Thoracic aorta (tissue), 2 donors: ENCODE data around the gene MED15. TPM values are rescaled to one million over a fixed set of nuclear protein-coding genes. Genes with fewer than 3 reads are reported as not detected.

ENCODE experiments used
- ATAC-seq: fragments of 150-250 bp; one replicate; pipeline ENCODE4 v1.8.0; 2017; ENCODE audit warnings: low read depth; ENCODE audit not compliant: insufficient number of reproducible peaks, low FRiP score
- DNase-seq: peaks from one replicate; pipeline ENCODE4 v3.0.0-alpha.2; 2020; ENCODE audit warnings: low spot score
- H3K27ac ChIP-seq, 2 donors: fragments of 200-600 bp; sonication (generic); 1 replicate in 1 of 2; 2 replicates in 1 of 2; pipeline ENCODE4 v1.5.1; 2016; ENCODE audit warnings: mild to moderate bottlenecking in 2 of 2, moderate library complexity in 2 of 2
- H3K27me3 ChIP-seq: fragments of 200-600 bp; sonication (generic); replicated peaks from 2 replicates; pipeline ENCODE4 v1.6.0; 2016; ENCODE audit warnings: mild to moderate bottlenecking; ENCODE audit not compliant: insufficient read depth
- H3K36me3 ChIP-seq: fragments of 200-600 bp; sonication (generic); one replicate; pipeline ENCODE4 v1.5.1; 2016
- H3K4me1 ChIP-seq, 2 donors: fragments of 200-600 bp; sonication (generic); 1 replicate in 1 of 2; 2 replicates in 1 of 2; pipeline versions ENCODE4 v1.5.1 to v1.6.0; 2016; ENCODE audit warnings: low read depth in 2 of 2, mild to moderate bottlenecking in 1 of 2; ENCODE audit not compliant: control insufficient read depth in 1 of 2
- H3K4me3 ChIP-seq: fragments of 200-600 bp; sonication (generic); 2 replicates; pipeline ENCODE4 v1.5.1; 2016; ENCODE audit warnings: mild to moderate bottlenecking
- H3K9me3 ChIP-seq: fragments of 200-600 bp; sonication (generic); 2 replicates; pipeline ENCODE4 v1.5.1; 2016
- total RNA-seq, 2 donors: library from RNA; depleted of rRNA; stranded (reverse); fragments of >200 nt; gene quantifications; one replicate each; pipeline versions ENCODE4 v1.1.0 to v1.2.3, GENCODE V29; 2016
- TF ChIP-seq, protein P1 (sequence below): fragments of 200-600 bp; sonication (generic); IDR thresholded peaks from one replicate; pipeline ENCODE4 v1.5.1; 2019; ENCODE audit warnings: antibody characterized with exemption

The MED15 gene
- total RNA-seq, 2 donors from 2014 or later = 78.9 to 98.6 TPM

DNA sequence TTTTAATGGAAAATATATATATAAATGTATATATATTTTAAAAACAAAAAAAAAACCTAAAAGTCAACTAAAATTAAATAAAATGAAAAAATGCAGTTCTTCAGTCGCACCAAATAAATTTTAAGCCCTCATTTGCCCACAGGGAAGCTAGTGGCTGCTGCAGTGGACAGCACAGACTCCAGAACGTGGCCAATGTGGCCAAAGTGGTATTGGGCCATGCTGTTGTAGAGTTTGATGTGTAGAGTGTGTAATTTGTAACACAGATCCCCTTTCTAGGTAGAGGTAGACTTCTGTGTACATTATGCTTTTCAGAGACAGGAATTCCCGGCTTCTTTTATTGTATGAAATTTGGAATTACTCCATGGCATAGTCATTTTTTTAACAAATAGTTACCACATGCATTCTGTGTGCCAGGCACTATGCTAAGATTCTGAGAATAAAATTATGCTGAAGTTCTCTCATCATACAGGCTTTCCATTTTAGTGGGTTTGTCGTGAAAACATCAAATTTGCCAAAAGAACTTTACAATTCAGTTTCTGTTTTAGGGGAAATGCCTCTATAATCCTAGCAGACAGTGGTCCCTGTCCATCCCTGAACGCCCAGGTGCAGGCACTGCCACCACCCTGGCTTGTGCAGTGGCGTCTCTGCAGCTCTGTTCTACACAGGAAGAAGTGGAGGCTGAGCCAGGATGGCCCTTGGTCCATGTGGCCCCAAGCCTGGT is 68.5 kb downstream of the MED15 start:
- ATAC-seq = no peak
- H3K27ac ChIP-seq = no peak overlapping the region
- peaks cover 8 to 22% of the 10 kb centered on the region in 2 donors for H3K4me1 ChIP-seq
- no peaks in the 10 kb centered on the region for H3K27me3 ChIP-seq
- H3K9me3 ChIP-seq = no peaks in the 10 kb centered on the region
- H3K4me3 ChIP-seq = no peak overlapping the region
- no peak for DNase-seq
- H3K36me3 ChIP-seq = peaks cover 41% of the 10 kb centered on the region
- TF ChIP-seq, protein P1, sequence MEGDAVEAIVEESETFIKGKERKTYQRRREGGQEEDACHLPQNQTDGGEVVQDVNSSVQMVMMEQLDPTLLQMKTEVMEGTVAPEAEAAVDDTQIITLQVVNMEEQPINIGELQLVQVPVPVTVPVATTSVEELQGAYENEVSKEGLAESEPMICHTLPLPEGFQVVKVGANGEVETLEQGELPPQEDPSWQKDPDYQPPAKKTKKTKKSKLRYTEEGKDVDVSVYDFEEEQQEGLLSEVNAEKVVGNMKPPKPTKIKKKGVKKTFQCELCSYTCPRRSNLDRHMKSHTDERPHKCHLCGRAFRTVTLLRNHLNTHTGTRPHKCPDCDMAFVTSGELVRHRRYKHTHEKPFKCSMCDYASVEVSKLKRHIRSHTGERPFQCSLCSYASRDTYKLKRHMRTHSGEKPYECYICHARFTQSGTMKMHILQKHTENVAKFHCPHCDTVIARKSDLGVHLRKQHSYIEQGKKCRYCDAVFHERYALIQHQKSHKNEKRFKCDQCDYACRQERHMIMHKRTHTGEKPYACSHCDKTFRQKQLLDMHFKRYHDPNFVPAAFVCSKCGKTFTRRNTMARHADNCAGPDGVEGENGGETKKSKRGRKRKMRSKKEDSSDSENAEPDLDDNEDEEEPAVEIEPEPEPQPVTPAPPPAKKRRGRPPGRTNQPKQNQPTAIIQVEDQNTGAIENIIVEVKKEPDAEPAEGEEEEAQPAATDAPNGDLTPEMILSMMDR = no peak

DNA sequence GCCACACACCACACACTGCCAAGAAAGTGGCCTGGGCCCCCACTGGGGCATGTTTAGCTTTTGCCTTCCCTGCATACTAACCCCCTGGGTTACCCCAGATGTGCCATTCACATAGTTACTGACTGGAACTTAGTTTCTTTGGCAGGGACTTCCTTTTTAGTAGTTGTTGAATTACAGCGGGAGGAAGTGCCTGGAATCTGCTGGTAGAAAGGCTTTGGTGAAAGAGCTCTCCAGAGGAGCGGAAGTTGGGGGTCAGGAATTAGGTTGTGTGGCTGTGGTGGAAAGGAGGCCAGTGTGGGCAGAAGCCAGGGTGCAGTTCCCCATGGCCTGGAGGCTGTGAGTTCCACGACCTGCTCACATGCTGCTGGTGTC is 69.0 kb downstream of the MED15 start:
- ATAC-seq (no peak), DNase-seq (no peak)
- Histone ChIP-seq H3K27ac (no peak overlapping the region), H3K4me3 (no peak overlapping the region), H3K27me3 (no peaks in the 10 kb centered on the region), H3K9me3 (no peaks in the 10 kb centered on the region), H3K4me1 (peaks cover 8 to 22% of the 10 kb centered on the region in 2 donors), H3K36me3 (peaks cover 35% of the 10 kb centered on the region)
- TF ChIP-seq, protein P1 = no peak

DNA sequence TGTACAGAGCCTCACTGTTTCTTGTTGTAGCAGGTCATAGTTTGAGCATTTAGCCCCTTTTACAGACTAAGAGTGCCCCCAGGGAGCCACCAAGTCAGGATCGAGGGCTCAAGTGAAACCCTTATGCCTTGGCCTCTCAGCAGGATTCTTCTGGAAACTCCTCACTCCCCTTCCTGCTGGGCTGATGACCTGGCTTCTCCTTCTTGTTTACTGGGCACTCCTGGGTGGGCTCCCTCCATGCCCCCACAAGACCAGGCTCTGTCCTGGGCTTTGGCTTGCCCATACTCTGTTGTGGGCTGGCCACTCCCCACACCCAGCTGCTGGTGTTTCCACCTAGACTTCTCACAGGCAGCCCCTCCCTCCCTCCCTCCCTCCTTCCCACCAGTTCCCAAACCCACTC is 69.6 kb downstream of the MED15 start:
- DNase-seq = no peak
- peaks cover 31% of the 10 kb centered on the region for H3K36me3 ChIP-seq
- ATAC-seq = no peak
- H3K9me3 ChIP-seq = no peaks in the 10 kb centered on the region
- H3K4me1 ChIP-seq = peaks cover 8 to 22% of the 10 kb centered on the region in 2 donors
- H3K4me3 ChIP-seq = no peak overlapping the region
- TF ChIP-seq, protein P1 = no peak
- no peak overlapping the region for H3K27ac ChIP-seq
- no peaks in the 10 kb centered on the region for H3K27me3 ChIP-seq

DNA sequence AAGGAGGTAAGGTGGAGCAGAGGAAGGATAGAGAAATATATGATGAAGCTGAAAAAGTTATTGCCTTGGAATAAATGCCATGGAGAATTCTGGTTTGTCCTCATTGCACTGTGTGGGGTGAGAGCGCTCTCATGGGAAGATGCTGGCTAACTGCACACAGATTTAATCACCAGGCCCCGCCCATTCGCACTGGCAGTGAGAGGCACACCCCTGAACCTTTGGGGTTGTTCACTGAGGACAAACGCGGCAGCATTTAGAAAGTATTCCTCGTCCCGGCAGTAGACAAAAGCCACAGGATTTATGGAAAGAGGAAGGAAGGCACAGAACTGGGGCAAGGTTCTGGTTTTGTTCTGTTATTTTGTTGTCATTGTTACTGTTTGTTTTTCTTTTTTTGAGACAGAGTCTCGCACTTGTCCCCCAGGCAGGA is 70.2 kb downstream of the MED15 start:
- no peaks in the 10 kb centered on the region for H3K9me3 ChIP-seq
- peaks cover 8 to 22% of the 10 kb centered on the region in 2 donors for H3K4me1 ChIP-seq
- H3K36me3 ChIP-seq = peaks cover 32% of the 10 kb centered on the region
- no peak overlapping the region for H3K27ac ChIP-seq
- ATAC-seq (no peak), DNase-seq (no peak)
- H3K27me3 ChIP-seq = no peaks in the 10 kb centered on the region
- TF ChIP-seq, protein P1 = no peak
- H3K4me3 ChIP-seq = no peak overlapping the region

DNA sequence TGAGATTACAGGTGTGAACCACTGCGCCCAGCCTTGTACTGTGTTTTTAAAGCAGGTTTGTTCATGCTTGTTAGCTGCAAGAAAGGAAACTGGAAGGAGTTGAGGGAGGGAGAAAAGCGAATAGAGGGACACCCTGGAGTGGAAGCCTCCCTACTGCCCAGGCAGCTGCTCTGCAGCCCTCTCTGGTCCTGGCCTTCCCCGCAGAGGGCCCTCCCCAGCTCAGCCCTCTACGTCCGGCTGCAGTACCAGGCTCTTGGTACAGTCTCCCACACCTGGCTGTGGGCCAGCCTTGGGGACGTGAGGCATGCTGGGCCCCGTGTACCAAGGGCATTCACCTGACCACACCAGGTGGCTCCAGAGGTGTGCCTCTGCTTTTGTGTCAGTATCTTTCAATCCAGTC is 70.8 kb downstream of the MED15 start:
- DNase-seq (no peak), ATAC-seq (no peak)
- no peak overlapping the region for H3K4me3 ChIP-seq
- H3K9me3 ChIP-seq = no peaks in the 10 kb centered on the region
- TF ChIP-seq, protein P1 = no peak
- H3K4me1 ChIP-seq = peaks cover 8 to 22% of the 10 kb centered on the region in 2 donors
- no peaks in the 10 kb centered on the region for H3K27me3 ChIP-seq
- H3K27ac ChIP-seq = no peak overlapping the region
- H3K36me3 ChIP-seq = peaks cover 38% of the 10 kb centered on the region
